NCI-H1105 (cell line): ENCODE measurements around the gene ABCD3.

Experiments used
- DNase-seq: peaks from one replicate; lab custom pipeline; 2025; lab: John Stamatoyannopoulos, UW

Gene ABCD3

GRCh38 chr1:94462606-94463005 lies 44.4 kb downstream of the ABCD3 start:
- no peak for DNase-seq

GRCh38 chr1:94463056-94463764 lies 45.0 kb downstream of the ABCD3 start:
- DNase-seq, result no peak

- peak; percentile 4 for DNase-seq
These were observed 45.7 kb downstream of the ABCD3 start for GRCh38 chr1:94463765-94464330.

GRCh38 chr1:94468708-94469107 lies 50.5 kb downstream of the ABCD3 start:
- DNase-seq, result no peak

DNA sequence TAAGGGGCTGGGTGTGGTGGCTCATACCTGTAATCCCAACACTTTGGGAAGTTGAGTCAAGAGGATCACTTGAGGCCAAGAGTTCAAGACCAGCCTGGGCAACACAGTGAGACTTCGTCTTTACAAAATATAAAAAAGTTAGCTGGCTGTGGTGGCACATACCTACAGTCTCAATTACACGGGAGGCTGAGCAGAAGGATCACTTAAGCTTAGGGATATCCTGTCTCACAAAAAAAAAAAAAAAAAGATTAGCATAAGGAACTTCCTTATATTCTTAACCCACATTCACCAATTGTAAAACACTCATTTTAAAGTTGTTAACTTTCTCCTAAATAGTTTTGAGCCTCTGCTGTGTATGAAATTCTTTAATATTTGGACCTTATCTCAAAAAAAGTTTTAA lies 53.1 kb downstream of the ABCD3 start:
- no peak for DNase-seq

DNA sequence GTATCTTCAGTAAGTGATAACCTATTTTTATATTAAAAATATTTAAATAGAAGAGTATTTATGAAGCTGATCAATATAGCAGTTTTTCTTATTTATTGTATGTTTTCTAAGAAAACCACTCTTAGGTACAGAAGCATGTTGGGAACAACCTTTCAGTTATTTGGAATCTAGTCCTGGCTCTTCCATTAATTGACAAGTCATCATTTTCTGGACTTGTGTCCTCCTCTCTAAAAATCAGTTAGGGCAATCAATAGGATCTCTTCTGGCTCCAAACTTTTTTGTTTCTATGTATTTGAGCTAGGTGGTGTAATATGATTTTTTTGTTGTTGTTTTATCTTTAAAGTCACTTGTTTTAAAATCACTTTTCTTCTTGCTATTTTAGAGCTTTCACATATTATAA lies 57.0 kb downstream of the ABCD3 start:
- DNase-seq, result no peak

DNA sequence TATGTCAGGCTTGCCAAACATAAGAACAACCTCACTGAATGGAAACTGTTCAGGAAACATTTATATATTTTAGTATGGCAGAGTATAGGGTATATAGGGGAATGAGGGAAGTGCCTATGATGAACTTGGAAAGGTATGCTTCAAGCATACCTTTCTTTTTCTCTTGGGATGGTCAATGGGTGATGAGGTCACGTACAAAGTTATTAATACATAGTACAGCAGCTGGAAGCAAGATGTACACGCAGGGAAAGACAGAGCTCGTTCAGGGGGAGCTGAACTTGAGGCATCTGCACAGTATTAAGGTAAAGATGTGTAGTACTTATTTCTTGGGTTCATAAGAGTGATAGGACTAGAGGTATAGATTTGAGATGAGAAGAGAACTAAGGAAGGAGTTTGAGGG lies 61.5 kb downstream of the ABCD3 start:
- DNase-seq, result no peak

DNA sequence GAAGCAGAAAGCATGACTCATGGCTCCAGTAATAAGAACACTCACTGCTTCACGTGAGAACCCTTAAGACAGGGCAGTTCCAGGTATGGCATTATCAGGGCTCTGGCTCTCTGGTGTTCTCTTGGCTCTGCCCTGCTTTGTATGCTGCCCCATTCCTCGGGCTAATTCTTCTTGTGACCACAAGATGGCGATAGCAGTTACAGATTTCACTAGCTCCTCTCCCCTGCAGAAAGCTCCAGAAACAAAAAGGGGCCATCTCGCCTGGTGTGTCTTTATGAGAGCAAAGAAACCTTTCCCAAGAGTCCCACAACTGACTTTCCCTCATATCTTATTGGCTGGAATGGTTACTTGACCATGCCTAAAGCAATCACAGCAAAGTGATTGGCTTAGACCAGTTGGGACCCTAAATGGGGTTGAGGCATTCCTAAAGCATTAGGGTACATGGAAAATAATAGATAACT lies 63.3 kb downstream of the ABCD3 start:
- peak; percentile 53 for DNase-seq

- no peak for DNase-seq
These were observed 68.8 kb downstream of the ABCD3 start for GRCh38 chr1:94486990-94487389.

DNA sequence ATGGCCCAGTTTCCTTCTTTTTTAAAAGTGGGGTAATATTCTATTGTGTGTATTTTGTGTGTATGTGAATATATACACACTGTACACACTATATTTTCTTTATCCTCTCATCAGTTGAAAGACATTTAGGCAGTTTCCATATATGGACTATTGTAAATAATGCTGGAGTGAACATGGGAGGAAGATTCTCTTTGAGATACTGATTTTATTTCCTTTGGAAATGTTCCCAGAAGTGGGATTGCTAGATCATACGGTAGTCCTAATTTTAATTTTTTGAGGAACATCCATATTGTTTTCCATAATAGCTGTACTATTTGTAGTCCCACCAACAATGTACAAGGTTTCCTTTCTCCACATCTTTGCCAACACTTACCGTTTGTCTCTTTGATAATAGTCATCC lies 72.4 kb downstream of the ABCD3 start:
- no peak for DNase-seq

GRCh38 chr1:94496076-94496755 lies 78.0 kb downstream of the ABCD3 start:
- no peak for DNase-seq

DNA sequence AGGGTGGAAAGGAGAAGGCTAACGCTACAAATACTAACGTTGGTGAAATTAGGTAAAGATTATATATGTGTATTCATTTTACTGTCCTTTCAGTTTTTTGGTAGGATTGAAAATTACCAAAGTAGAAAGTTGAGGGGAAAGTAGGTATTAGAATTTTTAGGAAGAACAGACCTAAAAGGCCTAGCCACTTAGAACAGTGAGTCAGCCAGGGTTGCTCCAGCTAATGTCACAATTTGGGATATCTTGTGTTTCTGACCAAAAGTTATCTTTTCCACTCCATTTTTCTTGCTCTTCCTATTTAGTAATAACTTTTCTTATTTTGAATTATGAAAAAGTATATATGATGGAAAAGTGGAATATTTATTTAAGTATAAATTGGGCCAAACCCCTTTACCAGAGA lies 83.2 kb downstream of the ABCD3 start:
- no peak for DNase-seq

DNA sequence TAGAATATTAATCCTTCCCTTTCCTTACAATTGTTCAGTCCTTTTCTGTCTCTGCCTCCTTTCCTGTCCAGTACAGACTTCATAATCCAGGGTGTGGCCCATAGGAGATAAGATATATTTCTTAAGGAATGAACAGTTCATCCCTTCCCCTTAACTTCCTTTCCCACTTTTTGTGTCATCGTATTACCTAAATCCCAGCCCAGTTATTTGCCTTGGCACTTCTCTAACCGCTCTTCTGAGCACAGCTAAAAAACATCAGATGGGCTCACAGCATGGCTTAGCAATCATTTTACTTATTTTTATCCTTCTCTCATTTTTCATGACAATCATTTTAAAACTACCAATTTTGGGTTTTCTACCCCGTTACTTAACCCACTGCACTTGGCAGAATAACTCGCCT lies 83.7 kb downstream of the ABCD3 start:
- no peak for DNase-seq

GRCh38 chr1:94503153-94503552 lies 85.0 kb downstream of the ABCD3 start:
- no peak for DNase-seq

- no peak for DNase-seq
These were observed 86.4 kb downstream of the ABCD3 start for GRCh38 chr1:94504601-94505000.

DNA sequence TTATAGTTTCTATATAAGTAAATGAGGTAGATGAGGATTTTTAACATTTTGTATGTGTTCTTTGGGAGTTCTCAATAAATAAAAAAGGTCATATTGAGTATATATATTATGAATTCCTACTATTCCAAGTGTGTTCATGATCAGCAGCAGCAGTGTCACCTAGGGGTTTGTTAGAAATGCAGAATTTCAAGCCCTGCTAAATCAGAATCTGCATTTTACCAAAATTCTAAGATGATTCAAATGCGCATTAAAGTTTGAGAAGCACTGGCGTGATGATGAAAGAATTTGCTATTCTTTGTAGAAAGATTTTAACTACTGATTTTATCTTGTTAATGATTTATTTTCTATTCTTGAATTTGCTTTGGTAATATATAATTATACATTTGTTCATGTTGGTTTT lies 94.6 kb downstream of the ABCD3 start:
- DNase-seq, result no peak

DNA sequence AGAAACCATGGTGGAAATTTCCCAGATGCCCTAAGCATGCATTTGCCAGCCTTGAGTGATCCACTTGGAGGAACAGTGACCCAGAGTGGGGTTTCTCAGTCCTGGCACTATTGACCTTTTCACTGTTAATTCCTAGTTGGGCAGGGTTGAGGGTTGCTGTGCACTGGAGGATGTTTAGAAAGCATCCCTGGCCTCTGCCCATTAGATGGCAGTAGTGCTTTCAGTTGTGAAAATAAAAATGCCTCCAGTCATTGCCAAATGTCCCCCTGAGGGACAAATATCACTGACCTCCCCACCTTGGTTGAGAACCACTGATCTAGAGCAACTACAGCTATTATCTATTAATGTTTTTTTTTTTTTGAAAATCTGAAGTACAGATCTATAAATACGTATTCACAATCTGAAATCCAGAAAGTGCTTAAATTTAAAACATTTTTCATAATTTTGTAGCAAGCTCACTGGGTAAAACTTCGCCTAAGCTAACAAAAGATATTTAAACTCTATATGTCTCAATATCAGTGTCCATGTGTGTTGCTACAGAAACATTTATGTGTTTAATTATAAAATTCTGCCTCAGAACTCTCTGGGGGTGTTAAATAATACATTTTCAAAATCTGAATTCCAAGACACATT lies 96.0 kb downstream of the ABCD3 start:
- no peak for DNase-seq

DNA sequence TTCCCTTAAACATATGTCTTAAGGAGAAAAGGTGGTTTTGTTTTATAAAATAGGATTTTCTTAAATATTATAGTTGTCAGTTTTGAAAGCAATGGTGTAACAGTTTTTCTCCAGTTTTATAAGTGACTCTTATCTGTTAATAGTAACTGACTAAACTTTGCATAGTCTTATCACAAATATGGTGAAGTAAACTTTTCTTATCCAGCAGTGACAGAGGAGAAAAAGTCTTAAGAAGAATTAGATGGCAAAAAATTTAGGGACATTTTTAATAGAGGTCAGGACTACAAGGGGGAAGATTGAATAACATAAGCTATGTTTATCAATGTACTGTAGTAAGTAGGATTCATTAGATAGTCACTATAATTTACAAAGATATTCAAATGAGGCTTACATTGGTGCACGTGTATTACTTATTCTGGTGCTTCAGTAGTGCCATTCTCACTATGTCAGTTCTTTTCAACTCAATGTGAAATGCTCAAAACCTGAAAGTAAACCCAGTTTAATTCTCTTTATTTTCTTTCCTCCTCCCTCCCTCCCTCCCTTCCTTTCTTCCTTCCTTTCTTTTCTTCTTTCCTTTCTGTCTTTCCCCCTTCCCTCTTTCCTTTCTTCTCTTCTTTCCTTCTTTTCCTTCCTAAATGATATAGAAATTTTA lies 97.2 kb downstream of the ABCD3 start:
- DNase-seq, result no peak

DNA sequence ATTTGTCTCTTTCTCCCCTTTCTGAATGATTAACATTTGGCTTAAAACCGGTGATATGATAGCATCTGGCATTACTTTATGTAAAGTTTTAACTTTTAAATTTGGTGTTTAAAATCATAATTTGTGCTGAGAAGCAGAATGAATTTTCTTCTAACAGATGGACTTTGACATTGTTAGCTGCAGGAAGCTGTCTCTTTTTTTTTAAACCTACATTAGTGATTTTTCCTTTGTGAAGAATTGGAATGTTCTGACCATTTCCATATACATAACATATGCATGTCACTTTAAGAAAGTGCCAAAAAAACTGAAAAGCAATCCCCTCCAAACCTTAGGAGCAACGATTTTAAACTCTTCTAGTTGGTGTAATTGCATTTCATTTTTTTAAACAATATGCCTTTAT lies 101.2 kb downstream of the ABCD3 start:
- no peak for DNase-seq

DNA sequence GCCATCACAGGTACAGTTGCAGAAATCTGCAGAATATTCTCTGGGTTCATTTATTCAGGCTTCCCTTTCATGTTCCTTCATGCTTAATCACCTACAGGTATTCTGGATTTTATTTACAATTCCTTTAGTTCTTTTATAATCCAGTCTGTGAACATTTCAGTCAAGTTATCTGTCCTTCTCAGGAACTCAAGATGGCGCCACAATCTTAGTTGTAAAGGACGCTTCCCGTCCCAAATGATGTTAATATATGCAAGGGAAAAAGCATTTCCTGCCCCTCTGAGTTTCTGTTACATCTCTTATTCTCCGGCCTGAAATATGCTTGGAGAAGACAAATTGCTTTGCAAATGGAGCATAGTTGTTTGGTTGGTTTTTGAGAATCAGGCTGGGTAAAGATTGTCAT lies 104.1 kb downstream of the ABCD3 start:
- DNase-seq, result peak; percentile 19

GRCh38 chr1:94524531-94524930 lies 106.3 kb downstream of the ABCD3 start:
- no peak for DNase-seq

- no peak for DNase-seq
These were observed 108.2 kb downstream of the ABCD3 start for GRCh38 chr1:94526152-94526980.
